ENCODE results near the gene MRAS.
"Not testable (repeated sequence)": the region's sequence is repeated elsewhere in the genome, so short reads cannot be mapped to it uniquely, and the experiment has no call there.

MRAS gene

DNA sequence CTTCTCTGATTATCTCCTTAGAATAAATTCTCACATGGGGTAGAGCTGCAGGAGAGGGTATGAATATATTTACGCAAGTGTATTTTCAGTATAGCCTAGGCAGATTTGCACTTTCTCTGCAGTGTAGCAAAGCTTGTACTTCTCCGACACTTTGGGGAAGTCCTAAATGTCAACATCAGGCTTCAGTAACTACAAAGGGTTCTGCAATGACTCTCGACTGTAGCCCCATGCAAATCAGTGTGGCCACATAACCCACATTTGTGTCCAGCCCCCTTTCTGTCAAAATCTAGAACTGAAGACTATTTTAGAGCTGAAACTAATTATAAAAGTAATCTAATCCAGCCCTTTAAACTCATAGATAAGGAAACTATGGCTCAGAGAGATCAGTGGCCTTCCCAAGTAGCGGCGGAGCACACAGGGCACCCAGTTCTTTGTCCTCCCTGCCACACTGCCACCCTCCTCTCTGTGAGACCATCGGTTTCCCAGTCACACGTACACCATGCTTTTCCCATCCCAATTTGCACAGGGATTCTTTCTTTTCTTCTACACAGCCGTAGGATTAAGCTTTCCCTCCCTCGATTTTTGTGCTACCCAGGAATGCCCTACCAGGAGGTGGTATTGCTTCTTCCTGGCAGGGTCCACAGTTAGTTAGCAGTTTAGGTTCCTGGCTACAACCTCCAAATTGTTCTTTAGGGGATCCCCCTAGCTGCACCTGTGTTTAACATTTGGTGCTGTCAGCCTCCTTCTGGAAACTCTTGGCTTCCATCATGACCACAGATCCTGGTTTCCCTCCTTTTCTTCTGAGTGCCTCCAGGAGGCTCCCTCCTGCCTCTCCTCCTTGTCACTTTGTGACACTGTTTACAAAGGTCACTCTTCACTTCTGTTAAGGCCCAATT is 22.9 kb downstream of the MRAS start:
- peak; percentile 50 for DNase-seq (ENCODE audit: insufficient read length)

DNA sequence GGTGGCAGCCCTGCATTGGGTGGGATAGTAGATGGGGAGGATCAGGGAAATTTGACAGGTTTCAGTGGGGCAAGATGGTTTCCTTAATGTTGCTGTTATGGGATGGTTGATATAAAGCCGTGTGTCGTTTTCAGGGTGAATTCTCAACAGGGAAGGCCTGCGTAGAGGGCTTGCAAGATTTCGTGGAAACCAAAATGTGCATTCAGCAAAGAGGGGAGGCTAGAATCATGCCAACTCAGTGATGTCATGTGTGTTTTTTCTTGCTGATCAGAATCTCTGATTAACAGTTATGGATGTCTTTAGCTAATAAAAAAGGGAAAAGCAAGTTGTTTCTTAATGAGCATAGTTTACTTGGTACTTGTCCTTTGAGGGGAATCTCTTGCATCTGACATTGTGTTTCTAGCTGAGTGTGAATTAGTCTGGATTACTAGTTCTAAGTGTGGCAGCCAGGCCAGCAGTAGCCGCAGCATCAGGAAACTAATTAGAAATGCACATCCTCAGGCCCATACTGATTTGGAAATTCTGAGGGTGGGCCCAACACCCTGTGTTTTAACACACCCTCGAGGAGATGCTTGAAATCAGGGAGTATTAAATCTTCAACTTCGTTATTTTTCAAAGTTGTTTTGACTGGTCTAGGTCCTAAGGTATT is 24.8 kb downstream of the MRAS start:
- TF ChIP-seq TAF1 (IDR thresholded peaks at IDR 0.05; ENCODE audit: borderline replicate concordance, low read depth, low read length) (no peak), POLR2AphosphoS5 (IDR thresholded peaks at IDR 0.05; ENCODE audit: low read depth, low read length) (no peak), POLR2A (IDR thresholded peaks at IDR 0.05; ENCODE audit: low read depth, low read length) (no peak)
- no peak for FAIRE-seq
- DNase-seq (ENCODE audit: insufficient read length) = no peak

More for the DNA sequence above, 22.9 kb downstream of the MRAS start:
- FAIRE-seq = peak; percentile 70
- TF ChIP-seq POLR2AphosphoS5 (IDR thresholded peaks at IDR 0.05; ENCODE audit: low read depth, low read length) = no peak
- TF ChIP-seq POLR2A (IDR thresholded peaks at IDR 0.05; ENCODE audit: low read depth, low read length) = no peak
- no peak for TF ChIP-seq TAF1 (IDR thresholded peaks at IDR 0.05; ENCODE audit: borderline replicate concordance, low read depth, low read length)

DNA sequence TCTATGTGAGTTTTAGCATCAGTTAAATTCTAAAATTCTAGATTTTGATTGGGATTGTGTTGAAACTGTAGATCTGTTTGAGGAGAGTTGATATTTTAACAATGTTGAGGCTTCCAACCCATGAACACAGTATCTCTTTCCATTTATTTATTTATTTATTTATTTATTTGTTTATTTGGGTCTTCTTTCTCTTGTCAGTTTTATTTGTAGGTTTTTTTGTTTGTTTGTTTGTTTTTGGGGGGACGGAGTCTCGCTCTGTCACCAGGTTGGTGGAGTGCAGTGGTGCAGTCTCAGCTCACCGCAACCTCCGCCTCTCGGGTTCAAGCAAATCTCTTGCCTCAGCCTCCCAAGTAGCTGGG is 25.3 kb downstream of the MRAS start:
- TF ChIP-seq TAF1 (IDR thresholded peaks at IDR 0.05; ENCODE audit: borderline replicate concordance, low read depth, low read length) (no peak), POLR2AphosphoS5 (IDR thresholded peaks at IDR 0.05; ENCODE audit: low read depth, low read length) (no peak), POLR2A (IDR thresholded peaks at IDR 0.05; ENCODE audit: low read depth, low read length) (no peak)
- FAIRE-seq = no peak
- DNase-seq (ENCODE audit: insufficient read length) = no peak

DNA sequence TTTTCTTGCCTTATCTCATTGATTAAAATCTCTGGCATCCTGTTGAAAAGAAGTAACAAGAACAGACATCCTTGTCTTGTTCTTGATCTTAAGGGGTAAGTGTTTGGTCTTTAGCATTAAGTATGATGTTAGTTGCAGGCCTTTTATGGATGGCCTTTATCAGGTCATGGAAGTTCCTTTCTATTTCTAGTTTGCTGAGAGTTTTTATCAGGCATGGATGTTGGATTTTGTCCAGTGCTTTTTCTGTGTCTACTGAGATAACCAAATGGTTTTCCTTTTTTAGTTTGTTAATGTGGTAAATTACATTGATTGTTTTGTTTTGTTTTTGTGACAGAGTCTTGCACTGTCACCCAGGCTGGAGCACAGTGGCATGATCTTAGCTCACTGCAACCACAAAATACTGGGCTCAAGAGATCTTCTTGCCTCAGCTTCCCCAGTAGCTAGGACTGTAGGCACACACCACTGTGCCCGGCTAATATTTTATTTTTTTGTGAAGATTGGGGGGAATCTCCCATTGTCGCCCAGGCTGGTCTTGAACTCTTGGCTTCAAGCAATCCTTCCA is 26.3 kb downstream of the MRAS start:
- no peak for FAIRE-seq
- TF ChIP-seq TAF1 (IDR thresholded peaks at IDR 0.05; ENCODE audit: borderline replicate concordance, low read depth, low read length) (no peak), POLR2A (IDR thresholded peaks at IDR 0.05; ENCODE audit: low read depth, low read length) (no peak), POLR2AphosphoS5 (IDR thresholded peaks at IDR 0.05; ENCODE audit: low read depth, low read length) (no peak)
- DNase-seq (ENCODE audit: insufficient read length) = no peak

DNA sequence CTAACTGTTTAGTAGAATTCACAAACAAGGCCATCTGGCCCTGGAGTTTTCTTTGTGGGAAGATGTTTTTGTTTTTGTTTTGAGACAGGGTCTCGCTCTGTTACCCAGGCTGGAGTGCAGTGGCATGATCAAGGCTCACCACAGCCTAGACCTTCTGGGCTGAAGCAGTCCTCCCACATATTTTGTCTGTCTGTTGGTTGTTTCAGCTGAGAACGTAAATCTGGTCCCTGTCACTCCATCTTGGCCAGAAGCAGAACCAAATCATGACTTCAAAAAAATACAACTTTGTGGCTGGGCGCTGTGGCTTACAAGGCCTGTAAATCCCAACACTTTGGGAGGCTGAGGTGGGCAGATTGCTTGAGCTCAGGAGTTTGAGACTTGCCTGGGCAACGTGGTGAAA is 27.1 kb downstream of the MRAS start:
- DNase-seq (ENCODE audit: insufficient read length) = no peak
- no peak for FAIRE-seq
- no peak for TF ChIP-seq POLR2A (IDR thresholded peaks at IDR 0.05; ENCODE audit: low read depth, low read length)
- TF ChIP-seq POLR2AphosphoS5 (IDR thresholded peaks at IDR 0.05; ENCODE audit: low read depth, low read length) = no peak
- TF ChIP-seq TAF1 (IDR thresholded peaks at IDR 0.05; ENCODE audit: borderline replicate concordance, low read depth, low read length) = no peak

DNA sequence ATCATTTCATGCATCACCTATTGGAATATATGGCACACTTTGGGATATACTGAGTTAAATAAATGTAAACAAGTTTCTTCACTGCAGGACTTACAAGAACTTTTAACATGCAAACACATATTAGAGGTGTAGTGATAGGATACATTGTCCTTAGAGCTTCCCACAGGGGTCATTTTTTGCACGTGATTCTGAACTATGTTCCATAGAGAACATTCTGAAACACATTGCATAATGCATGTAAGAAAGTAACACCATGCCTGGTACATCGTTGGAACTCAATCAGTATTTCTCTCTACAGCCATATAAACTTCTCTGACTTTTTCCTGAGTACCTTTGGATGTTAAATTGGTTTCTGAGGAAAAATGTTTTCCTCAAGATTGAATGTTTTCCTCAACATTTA is 28.3 kb downstream of the MRAS start:
- DNase-seq (ENCODE audit: insufficient read length) (no peak), FAIRE-seq (no peak)
- no peak for TF ChIP-seq POLR2A (IDR thresholded peaks at IDR 0.05; ENCODE audit: low read depth, low read length)
- TF ChIP-seq TAF1 (IDR thresholded peaks at IDR 0.05; ENCODE audit: borderline replicate concordance, low read depth, low read length) = no peak
- no peak for TF ChIP-seq POLR2AphosphoS5 (IDR thresholded peaks at IDR 0.05; ENCODE audit: low read depth, low read length)

- DNase-seq (ENCODE audit: insufficient read length); FAIRE-seq: not testable (repeated sequence)
Observed at GRCh38 chr3:138377212-138377611, 28.8 kb downstream of the MRAS start.

DNA sequence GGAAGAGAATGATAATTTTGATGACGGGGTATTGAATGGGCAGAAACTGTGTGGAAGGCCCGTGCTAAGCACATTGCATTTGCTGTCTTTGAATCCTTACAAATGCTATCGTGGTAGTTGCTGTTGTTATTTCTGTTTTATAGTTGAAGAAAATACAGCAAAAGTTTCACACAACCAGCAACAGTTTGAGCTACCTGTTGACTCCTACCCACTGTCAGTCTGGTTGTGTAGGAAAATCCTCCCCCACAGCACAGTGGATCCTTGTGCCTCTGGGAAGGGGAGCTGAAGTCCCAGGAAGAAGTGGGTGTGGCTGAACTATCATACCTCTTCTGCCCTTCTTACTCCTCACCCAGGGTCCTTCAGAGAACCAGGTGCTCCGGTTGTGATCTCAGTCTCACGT is 29.4 kb downstream of the MRAS start:
- FAIRE-seq (no peak), DNase-seq (ENCODE audit: insufficient read length) (no peak)
- no peak for TF ChIP-seq TAF1 (IDR thresholded peaks at IDR 0.05; ENCODE audit: borderline replicate concordance, low read depth, low read length)
- no peak for TF ChIP-seq POLR2A (IDR thresholded peaks at IDR 0.05; ENCODE audit: low read depth, low read length)
- TF ChIP-seq POLR2AphosphoS5 (IDR thresholded peaks at IDR 0.05; ENCODE audit: low read depth, low read length) = no peak

DNA sequence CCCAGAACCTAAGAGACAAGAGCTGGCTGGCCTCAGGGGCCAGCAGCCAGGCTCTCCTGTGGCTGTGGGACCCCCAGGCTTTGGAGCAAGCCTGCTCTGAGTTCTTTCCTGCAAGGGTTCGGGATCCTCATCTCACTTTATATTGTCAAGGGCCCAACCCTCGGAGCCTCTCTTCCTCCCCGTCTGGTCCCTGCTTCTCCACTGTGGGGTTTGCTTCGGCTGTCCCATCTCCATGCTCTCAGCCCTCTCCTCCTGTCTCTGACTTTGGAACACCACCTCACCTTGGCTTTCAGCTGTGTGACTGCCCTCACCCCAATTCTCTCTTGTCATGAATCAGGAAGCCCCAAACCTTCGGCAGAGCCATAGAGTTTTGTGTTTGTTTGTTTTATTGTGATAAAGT is 30.0 kb downstream of the MRAS start:
- TF ChIP-seq POLR2A (IDR thresholded peaks at IDR 0.05; ENCODE audit: low read depth, low read length) (no peak), TAF1 (IDR thresholded peaks at IDR 0.05; ENCODE audit: borderline replicate concordance, low read depth, low read length) (no peak), POLR2AphosphoS5 (IDR thresholded peaks at IDR 0.05; ENCODE audit: low read depth, low read length) (no peak)
- no peak for DNase-seq (ENCODE audit: insufficient read length)
- no peak for FAIRE-seq

DNA sequence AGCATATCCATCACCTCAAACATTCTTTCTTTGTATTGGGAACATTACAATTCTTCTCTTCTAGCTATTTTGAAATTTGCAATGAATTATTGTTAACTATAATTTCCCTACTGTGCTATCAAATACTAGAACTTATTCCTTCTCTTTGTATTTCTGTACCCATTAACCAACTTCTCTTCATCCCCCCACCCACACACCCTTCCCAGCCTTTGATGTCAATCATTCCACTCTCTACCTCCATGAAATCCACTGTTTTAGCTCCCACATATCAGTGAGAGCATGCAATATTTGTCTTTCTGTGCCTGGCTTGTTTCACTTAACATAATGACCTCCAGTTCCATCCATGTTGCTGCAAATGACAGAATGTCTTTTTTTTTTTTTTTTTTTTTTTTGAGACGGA is 30.6 kb downstream of the MRAS start:
- TF ChIP-seq POLR2AphosphoS5 (IDR thresholded peaks at IDR 0.05; ENCODE audit: low read depth, low read length) = no peak
- TF ChIP-seq POLR2A (IDR thresholded peaks at IDR 0.05; ENCODE audit: low read depth, low read length) = no peak
- TF ChIP-seq TAF1 (IDR thresholded peaks at IDR 0.05; ENCODE audit: borderline replicate concordance, low read depth, low read length) = no peak
- no peak for FAIRE-seq
- no peak for DNase-seq (ENCODE audit: insufficient read length)

DNA sequence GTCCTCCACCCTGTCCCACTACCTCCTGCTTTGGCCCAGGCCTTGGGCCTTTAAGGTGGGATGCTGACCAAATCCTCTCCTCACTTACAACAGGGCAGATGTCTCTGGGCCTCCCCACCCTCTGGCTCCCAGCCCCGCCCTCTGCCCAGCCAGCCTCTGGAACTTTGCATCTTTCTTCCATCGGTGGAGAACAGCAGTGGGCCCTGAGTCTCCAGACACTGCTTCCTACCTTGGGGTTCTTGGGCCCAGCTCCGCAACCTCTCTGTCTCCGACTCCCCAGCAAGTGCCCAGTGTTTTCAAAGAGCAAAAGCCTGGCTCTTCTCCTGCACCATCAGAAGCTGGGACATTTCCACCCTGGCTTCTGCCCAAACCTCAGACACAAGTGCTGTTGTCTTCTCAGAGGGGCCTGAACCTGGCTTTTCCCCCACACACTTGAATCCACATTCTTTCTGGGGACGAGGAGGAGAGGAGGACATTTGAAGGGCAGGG is 33.1 kb downstream of the MRAS start:
- TF ChIP-seq POLR2AphosphoS5 (IDR thresholded peaks at IDR 0.05; ENCODE audit: low read depth, low read length) (no peak), POLR2A (IDR thresholded peaks at IDR 0.05; ENCODE audit: low read depth, low read length) (no peak), TAF1 (IDR thresholded peaks at IDR 0.05; ENCODE audit: borderline replicate concordance, low read depth, low read length) (no peak)
- no peak for FAIRE-seq
- no peak for DNase-seq (ENCODE audit: insufficient read length)

All from GM12892 (cell line).